GM23248 (cell line): Measurements from ENCODE around the gene JAGN1.

Source experiments
- EZH2 ChIP-seq: fragments of 200-600 bp; sonication (generic); IDR thresholded peaks from 2 replicates; pipeline ENCODE4 v1.6.1; 2018; ENCODE audit warnings: antibody characterized with exemption, mild to moderate bottlenecking; ENCODE audit not compliant: insufficient read depth, poor library complexity, severe bottlenecking
- EZH2phosphoT487 ChIP-seq: fragments of 200-600 bp; sonication (generic); IDR thresholded peaks from 2 replicates; pipeline ENCODE4 v1.6.1; 2018; ENCODE audit warnings: antibody characterized with exemption, moderate library complexity, mild to moderate bottlenecking, low read depth; ENCODE audit not compliant: insufficient read depth

GRCh38 chr3:9938966-9939365 is 48.6 kb downstream of the JAGN1 start:
- TF ChIP-seq EZH2 (no peak), EZH2phosphoT487 (no peak)
